HepG2 (cell line): ENCODE data around the gene RNF213. TPM values are rescaled to one million over a fixed set of nuclear protein-coding genes. Genes with fewer than 3 reads are reported as not detected.
A peak's percentile ranks its signal among the peaks of the same experiment; 100 is the strongest.

Experiments used
- ATAC-seq: fragments of 200-7000 bp; cut with Tn5 transposase; 3 replicates; pipeline ENCODE4 v1.9.1; 2020; ENCODE audit warnings: mild to moderate bottlenecking, moderate library complexity
- BruUV-seq: library from RNA; stranded (reverse); fragments of 400-500 nt; replicated peaks from 2 replicates; lab custom pipeline; 2021; lab: Mats Ljungman, UMichigan
- CTCF ChIA-PET: fragments of 300-600 bp; formaldehyde crosslinking; extraction: SDS; loops from one replicate; lab custom pipeline; 2021; ENCODE audit warnings: low total read pairs, inconsistent platforms, low intra/inter-chr PET ratio; lab: Yijun Ruan, JAX
- POLR2A ChIA-PET: fragments of 350-600 bp; sonication (Branson Sonifier 250); formaldehyde crosslinking; loops from one replicate; lab custom pipeline; 2020; ENCODE audit warnings: antibody characterized with exemption, inconsistent platforms; lab: Yijun Ruan, JAX
- DNase-seq: peaks from one replicate; pipeline ENCODE4 v3.0.0-alpha.2; 2015; ENCODE audit warnings: low spot score
- FAIRE-seq: peaks from 3 replicates; lab custom pipeline; 2011; peaks lifted over from hg19 to GRCh38; lab: Jason Lieb, UNC
- H2AFZ ChIP-seq: one replicate; pipeline ENCODE4 v1.6.1; 2011; ENCODE audit warnings: low read length, inconsistent platforms
- H3K27ac ChIP-seq: fragments of 300-600 bp; 3 replicates; pipeline ENCODE4 v1.8.0; 2011; ENCODE audit warnings: mixed run types, mild to moderate bottlenecking, mixed read lengths, low read length, inconsistent platforms; ENCODE audit not compliant: insufficient read depth; ENCODE audit errors: extremely low read length
- H3K27me3 ChIP-seq, 2 experiments: fragments of 200-600 bp in 1 of 2; 2 replicates in 1 of 2; 3 replicates in 1 of 2; pipeline versions ENCODE4 v1.6.0 to v1.8.0; 2011; ENCODE audit warnings: low read length in 2 of 2, mild to moderate bottlenecking in 2 of 2, moderate library complexity in 2 of 2, inconsistent platforms in 1 of 2; ENCODE audit not compliant: insufficient read depth in 2 of 2, control insufficient read depth in 1 of 2
- H3K36me3 ChIP-seq, 2 experiments: fragments of 200-600 bp in 1 of 2; replicated peaks in 1 of 2; 2 replicates in 1 of 2; 3 replicates in 1 of 2; pipeline versions ENCODE4 v1.5.1 to v1.8.0; 2011; ENCODE audit warnings: low read length in 2 of 2, inconsistent platforms in 1 of 2; ENCODE audit not compliant: insufficient read depth in 2 of 2, control insufficient read depth in 1 of 2
- H3K4me1 ChIP-seq: 2 replicates; pipeline ENCODE4 v1.5.1; 2012; ENCODE audit warnings: low read length, inconsistent platforms; ENCODE audit not compliant: insufficient read depth
- H3K4me2 ChIP-seq: 2 replicates; pipeline ENCODE4 v1.6.0; 2011; ENCODE audit warnings: low read depth, low read length, inconsistent platforms
- H3K4me3 ChIP-seq, 3 experiments: fragments of 200-600 bp in 1 of 3; sonication (generic), shearing (Covaris generic) in 1 of 3; replicated peaks in 1 of 3; 2 replicates each; pipeline ENCODE4 v1.5.1; 2011 to 2016; ENCODE audit warnings: low read length in 3 of 3, inconsistent platforms in 2 of 3, low read depth in 2 of 3, mild to moderate bottlenecking in 2 of 3, control low read depth in 1 of 3, mixed read lengths in 1 of 3; ENCODE audit not compliant: insufficient read depth in 1 of 3
- H3K79me2 ChIP-seq: one replicate; pipeline ENCODE4 v1.6.1; 2011; ENCODE audit warnings: low read length, inconsistent platforms; ENCODE audit not compliant: insufficient read depth
- H3K9ac ChIP-seq: 2 replicates; pipeline ENCODE4 v1.6.0; 2011; ENCODE audit warnings: mild to moderate bottlenecking, low read depth, low read length, inconsistent platforms; ENCODE audit not compliant: insufficient read depth
- H3K9me3 ChIP-seq: 2 replicates; pipeline ENCODE4 v1.5.1; 2012; ENCODE audit warnings: mild to moderate bottlenecking, low read length
- H4K20me1 ChIP-seq: 2 replicates; pipeline ENCODE4 v1.6.0; 2011; ENCODE audit warnings: inconsistent platforms, mild to moderate bottlenecking, low read length, moderate library complexity; ENCODE audit not compliant: insufficient read depth
- AGO2 ChIP-seq: fragments of 200-400 bp; formaldehyde crosslinking; optimal IDR thresholded peaks from 2 replicates; pipeline ENCODE3; 2017; ENCODE audit warnings: mild to moderate bottlenecking, low read depth, low read length, moderate library complexity
- AHR ChIP-seq: IDR thresholded peaks from 2 replicates; pipeline ENCODE4 v1.6.1; 2018; ENCODE audit warnings: missing genetic modification reagents, missing compliant biosample characterization
- RBFOX2 ChIP-seq: fragments of 200-400 bp; formaldehyde crosslinking; IDR thresholded peaks from 2 replicates; pipeline ENCODE4 v1.6.1; 2017; ENCODE audit warnings: low read depth, mild to moderate bottlenecking, low read length
- ZNF768 ChIP-seq: sonication (generic); formaldehyde crosslinking; IDR thresholded peaks from 2 replicates; pipeline ENCODE4 v1.4.0; 2020; ENCODE audit warnings: missing genetic modification reagents
- WGBS: methylation state at CpG from one replicate; pipeline ENCODE4 v1.1.6; 2017; ENCODE audit warnings: low lambda C conversion rate; 5-methylcytosine and 5-hydroxymethylcytosine counted together
- in situ Hi-C: cut with HindIII; loops from 2 replicates; pipeline ENCODE4 v1.10.0; 2017; ENCODE audit warnings: low pct_unique_long_range_greater_than_20kb; ENCODE audit not compliant: extremely low pct_ligation_motif_present
- intact Hi-C: fragments of 100-400 bp; cut with micrococcal nuclease; formaldehyde crosslinking; loops from one replicate; pipeline ENCODE4 v1.10.0; 2022; ENCODE audit not compliant: unreplicated experiment
- polyA plus RNA-seq, 8 experiments: library from polyadenylated mRNA; depleted of rRNA in 3 of 8; stranded (reverse) in 7 of 8; unstranded in 1 of 8; fragments of >200 nt; fragmentation: Illumina TruSeq in 4 of 8; extraction: Trizol in 4 of 8; gene quantifications; 2 replicates each; pipeline versions ENCODE4 v1.2.1 to v1.2.3, GENCODE V29; 2011 to 2016; ENCODE audit warnings: low read depth in 4 of 8, missing spikeins in 1 of 8, mixed read lengths in 1 of 8; ENCODE audit not compliant: insufficient read depth in 1 of 8
- total RNA-seq, 5 experiments: library from RNA; depleted of rRNA; stranded (reverse); fragments of >200 nt; fragmentation: Illumina TruSeq; extraction: Trizol; gene quantifications; 2 replicates each; pipeline ENCODE4 v1.2.3, GENCODE V29; 2016; ENCODE audit warnings: low read depth in 1 of 5
- TF ChIP-seq, protein P1 (sequence below): sonication (generic); formaldehyde crosslinking; IDR thresholded peaks from 2 replicates; pipeline ENCODE4 v1.5.1; 2020; ENCODE audit warnings: mild to moderate bottlenecking, missing genetic modification reagents, moderate library complexity
- TF ChIP-seq, protein P2 (sequence below): sonication (generic); formaldehyde crosslinking; IDR thresholded peaks from 2 replicates; pipeline ENCODE4 v1.5.1; 2020; ENCODE audit warnings: missing genetic modification reagents, mild to moderate bottlenecking, borderline replicate concordance

Gene RNF213
- total and polyA plus RNA-seq, 2 of the 13 experiments (the other 11 are each of a cell fraction or from before 2014, with no cell fraction given) = 38.6 to 38.7 TPM

DNA sequence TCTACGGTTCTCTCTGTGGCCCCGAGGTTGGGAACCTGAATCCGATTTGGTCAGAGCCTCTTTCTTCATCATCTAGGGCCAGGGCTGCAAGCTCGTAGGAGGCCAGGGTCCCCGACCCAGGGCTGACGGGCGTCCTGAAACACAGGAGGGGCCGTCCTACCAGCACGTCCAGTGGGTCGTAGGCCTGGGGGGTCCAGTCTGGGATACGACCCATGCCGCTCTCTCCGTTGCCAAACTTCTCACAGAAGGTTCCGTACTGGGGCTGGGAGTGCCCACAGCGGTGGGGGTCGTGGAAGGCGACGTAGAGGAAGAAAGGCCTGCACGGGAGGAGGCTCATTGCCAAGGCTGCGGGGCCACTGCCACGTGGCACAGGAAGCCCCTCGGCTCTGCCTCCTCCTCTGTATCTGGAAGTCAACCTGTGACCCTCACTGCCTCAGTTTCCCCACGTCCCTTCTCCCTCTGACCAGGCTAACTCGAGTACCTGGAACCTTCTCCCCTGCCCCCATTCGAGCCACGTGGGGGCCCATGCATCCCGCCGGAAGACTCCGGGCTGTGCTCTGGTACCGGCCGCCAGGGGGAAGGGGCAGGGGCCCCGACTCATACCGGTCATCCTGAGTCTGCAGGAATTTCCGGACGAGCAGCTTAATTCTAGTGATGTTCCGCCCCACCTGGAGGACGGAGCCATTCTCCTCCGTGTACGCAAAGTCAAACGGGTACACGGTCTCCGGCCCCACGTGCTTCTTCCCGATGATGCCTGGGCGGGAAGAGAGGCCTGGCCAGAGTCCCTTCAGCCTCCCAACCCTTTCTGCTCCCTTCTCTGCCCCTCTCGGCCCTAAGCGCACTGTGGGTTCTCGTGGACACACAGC is 46.4 kb upstream of the RNF213 start:
- Histone ChIP-seq H3K9ac (no peak overlapping the region), H4K20me1 (no peaks in the 10 kb centered on the region), H2AFZ (no peak overlapping the region), H3K4me1 (peaks cover 12% of the 10 kb centered on the region), H3K27ac (no peak overlapping the region), H3K9me3 (no peaks in the 10 kb centered on the region), H3K79me2 (no peaks in the 10 kb centered on the region), H3K4me2 (no peak overlapping the region), H3K36me3 (peaks cover 22 to 45% of the 10 kb centered on the region in 2 experiments), H3K27me3 (no peaks in the 10 kb centered on the region), H3K4me3 (no peak overlapping the region)
- 95% methylated on average over 48 of the region's 48 CpGs for WGBS
- ATAC-seq (no peak), FAIRE-seq (no peak), DNase-seq (no peak)
- in situ Hi-C loops (no loop called here), intact Hi-C loops (no loop called here)
- POLR2A ChIA-PET = no interaction called here
- CTCF ChIA-PET = no interaction called here
- no peak for TF ChIP-seq AHR (CRISPR knock-in tag)
- TF ChIP-seq, protein P1, sequence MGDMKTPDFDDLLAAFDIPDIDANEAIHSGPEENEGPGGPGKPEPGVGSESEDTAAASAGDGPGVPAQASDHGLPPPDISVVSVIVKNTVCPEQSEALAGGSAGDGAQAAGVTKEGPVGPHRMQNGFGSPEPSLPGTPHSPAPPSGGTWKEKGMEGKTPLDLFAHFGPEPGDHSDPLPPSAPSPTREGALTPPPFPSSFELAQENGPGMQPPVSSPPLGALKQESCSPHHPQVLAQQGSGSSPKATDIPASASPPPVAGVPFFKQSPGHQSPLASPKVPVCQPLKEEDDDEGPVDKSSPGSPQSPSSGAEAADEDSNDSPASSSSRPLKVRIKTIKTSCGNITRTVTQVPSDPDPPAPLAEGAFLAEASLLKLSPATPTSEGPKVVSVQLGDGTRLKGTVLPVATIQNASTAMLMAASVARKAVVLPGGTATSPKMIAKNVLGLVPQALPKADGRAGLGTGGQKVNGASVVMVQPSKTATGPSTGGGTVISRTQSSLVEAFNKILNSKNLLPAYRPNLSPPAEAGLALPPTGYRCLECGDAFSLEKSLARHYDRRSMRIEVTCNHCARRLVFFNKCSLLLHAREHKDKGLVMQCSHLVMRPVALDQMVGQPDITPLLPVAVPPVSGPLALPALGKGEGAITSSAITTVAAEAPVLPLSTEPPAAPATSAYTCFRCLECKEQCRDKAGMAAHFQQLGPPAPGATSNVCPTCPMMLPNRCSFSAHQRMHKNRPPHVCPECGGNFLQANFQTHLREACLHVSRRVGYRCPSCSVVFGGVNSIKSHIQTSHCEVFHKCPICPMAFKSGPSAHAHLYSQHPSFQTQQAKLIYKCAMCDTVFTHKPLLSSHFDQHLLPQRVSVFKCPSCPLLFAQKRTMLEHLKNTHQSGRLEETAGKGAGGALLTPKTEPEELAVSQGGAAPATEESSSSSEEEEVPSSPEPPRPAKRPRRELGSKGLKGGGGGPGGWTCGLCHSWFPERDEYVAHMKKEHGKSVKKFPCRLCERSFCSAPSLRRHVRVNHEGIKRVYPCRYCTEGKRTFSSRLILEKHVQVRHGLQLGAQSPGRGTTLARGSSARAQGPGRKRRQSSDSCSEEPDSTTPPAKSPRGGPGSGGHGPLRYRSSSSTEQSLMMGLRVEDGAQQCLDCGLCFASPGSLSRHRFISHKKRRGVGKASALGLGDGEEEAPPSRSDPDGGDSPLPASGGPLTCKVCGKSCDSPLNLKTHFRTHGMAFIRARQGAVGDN (CRISPR knock-in tag) = 0 out of 2 replicates have a peak, but pooled peaks have one; percentile 1
- no TSS peak for BruUV-seq

DNA sequence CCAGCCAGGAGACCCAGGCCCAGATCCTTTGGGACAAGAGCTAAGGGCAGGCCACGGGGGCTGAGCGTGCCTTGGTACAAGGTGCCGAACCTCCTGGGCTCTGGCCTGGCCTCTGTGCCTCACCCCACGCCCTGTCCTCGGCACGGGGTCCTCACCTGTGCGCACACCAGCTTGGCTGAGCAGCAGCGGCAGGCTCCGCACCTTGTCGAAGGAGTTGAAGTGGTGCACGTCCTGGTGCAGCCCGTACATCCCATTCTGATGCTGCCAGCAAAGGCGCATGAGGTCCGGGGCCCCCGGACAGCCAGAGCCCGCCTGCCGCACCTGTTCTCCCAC is 45.8 kb upstream of the RNF213 start:
- FAIRE-seq = no peak
- CTCF ChIA-PET = no interaction called here
- POLR2A ChIA-PET = no interaction called here

More for the DNA sequence above, 45.8 kb upstream of the RNF213 start:
- Histone ChIP-seq H3K4me3 (no peak overlapping the region), H3K4me2 (no peak overlapping the region), H3K36me3 (peaks cover 20 to 45% of the 10 kb centered on the region in 2 experiments), H3K4me1 (peaks cover 16% of the 10 kb centered on the region), H2AFZ (no peak overlapping the region), H3K9me3 (no peaks in the 10 kb centered on the region), H3K27me3 (no peaks in the 10 kb centered on the region), H3K79me2 (peaks cover 5% of the 10 kb centered on the region), H4K20me1 (no peaks in the 10 kb centered on the region), H3K9ac (no peak overlapping the region), H3K27ac (no peak overlapping the region)
- no peak for ATAC-seq
- WGBS = 95% methylated on average over 17 of the region's 17 CpGs
- in situ Hi-C loops (no loop called here), intact Hi-C loops (no loop called here)
- TF ChIP-seq ZNF768 (CRISPR knock-in tag) (0 out of 2 replicates have a peak, but pooled peaks have one; percentile 19), RBFOX2 (peak; percentile 36; the same call in 1 of the 2 replicates), AGO2 (peak; percentile 51)
- TF ChIP-seq, protein P2, sequence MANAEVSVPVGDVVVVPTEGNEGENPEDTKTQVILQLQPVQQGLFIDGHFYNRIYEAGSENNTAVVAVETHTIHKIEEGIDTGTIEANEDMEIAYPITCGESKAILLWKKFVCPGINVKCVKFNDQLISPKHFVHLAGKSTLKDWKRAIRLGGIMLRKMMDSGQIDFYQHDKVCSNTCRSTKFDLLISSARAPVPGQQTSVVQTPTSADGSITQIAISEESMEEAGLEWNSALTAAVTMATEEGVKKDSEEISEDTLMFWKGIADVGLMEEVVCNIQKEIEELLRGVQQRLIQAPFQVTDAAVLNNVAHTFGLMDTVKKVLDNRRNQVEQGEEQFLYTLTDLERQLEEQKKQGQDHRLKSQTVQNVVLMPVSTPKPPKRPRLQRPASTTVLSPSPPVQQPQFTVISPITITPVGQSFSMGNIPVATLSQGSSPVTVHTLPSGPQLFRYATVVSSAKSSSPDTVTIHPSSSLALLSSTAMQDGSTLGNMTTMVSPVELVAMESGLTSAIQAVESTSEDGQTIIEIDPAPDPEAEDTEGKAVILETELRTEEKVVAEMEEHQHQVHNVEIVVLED (CRISPR knock-in tag) = no peak
- BruUV-seq = no TSS peak
- DNase-seq = no peak
